Measurements from ENCODE around the gene MCOLN2.
"Not testable (repeated sequence)": the region's sequence is repeated elsewhere in the genome, so short reads cannot be mapped to it uniquely, and the experiment has no call there.

MCOLN2 gene

DNA sequence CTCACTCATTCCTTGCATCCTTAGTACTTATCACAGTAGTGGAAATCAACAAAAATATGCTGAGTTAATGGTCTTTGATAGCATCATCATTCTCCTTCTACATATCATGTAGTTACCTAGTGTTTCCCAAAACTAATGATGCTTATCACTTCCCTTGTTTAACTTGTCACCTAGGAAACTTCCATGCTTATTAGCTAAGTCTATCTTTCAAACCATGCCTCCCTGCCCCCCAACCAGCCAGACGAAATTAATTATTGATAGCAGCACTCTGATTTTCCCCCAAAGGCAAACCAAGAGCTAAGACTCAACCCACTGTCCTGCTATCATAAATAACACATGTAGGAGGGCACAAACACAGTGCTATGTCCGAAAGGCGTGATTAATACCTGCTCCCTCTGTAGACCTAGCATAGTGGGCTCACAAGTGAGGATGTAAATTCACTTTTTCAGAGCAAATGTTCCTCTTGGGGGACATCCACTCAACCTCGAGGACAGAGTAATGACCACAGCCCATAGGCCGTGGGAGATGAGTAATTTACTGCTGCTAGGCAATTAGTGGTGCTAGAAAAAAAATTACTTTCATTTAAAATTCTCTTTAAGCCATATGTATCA lies 78.1 kb downstream of the MCOLN2 start:
- H3K36me3 Mint-ChIP-seq (ENCODE audit: low read depth), result no peaks in the 10 kb centered on the region
- H3K27ac Mint-ChIP-seq, result no peak overlapping the region

DNA sequence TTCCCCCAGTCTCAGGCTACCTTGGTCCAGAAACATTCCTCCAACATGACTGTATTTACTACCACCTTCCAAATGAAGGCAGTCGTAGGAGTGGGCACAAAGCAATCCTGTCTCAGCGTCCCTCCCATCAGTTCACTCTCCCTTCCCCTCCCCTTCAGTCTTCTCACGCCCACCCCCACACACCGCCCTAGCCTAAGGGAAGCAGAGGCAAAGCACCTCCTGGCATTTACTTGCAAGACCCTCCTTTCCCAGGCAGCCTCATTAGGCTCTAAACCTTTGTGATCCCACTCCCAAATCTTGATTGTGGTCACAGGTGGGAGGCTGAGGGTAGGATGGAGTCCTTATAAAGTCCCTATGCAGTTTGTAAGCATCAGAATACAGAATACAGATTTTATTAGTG lies 80.0 kb downstream of the MCOLN2 start:
- H3K36me3 Mint-ChIP-seq (ENCODE audit: low read depth), result no peaks in the 10 kb centered on the region
- H3K4me3 Mint-ChIP-seq, result no peak overlapping the region
- H3K27me3 Mint-ChIP-seq, result no peaks in the 10 kb centered on the region
- H3K4me1 Mint-ChIP-seq (ENCODE audit: low read depth), result peaks cover 2% of the 10 kb centered on the region
- DNase-seq, result no peak
- no peak overlapping the region for H3K27ac Mint-ChIP-seq
- H3K9me3 Mint-ChIP-seq, result no peaks in the 10 kb centered on the region

More for the DNA sequence above, 78.1 kb downstream of the MCOLN2 start:
- Mint-ChIP-seq H3K27me3 (no peaks in the 10 kb centered on the region), H3K9me3 (no peaks in the 10 kb centered on the region), H3K4me1 (ENCODE audit: low read depth) (peaks cover 2% of the 10 kb centered on the region), H3K4me3 (no peak overlapping the region)
- DNase-seq, result no peak

DNA sequence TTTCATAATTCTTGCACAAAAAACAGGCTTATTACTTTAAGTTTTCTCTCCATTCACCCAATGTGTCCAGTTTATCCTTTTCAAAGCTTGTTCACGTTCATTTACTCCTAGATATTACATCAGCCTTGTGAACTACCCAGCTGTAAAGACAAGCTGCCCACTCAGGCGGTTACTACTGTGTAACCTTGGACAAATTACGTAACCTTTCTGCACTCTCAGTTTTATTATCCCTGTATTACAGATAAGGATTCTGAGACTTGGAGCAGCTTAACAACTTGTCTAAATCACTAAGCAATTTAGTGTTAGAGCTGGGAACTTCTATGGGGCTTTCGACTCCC lies 83.4 kb downstream of the MCOLN2 start:
- DNase-seq, result no peak
- H3K4me3 Mint-ChIP-seq, result no peak overlapping the region
- H3K4me1 Mint-ChIP-seq (ENCODE audit: low read depth), result peaks cover 2% of the 10 kb centered on the region
- no peaks in the 10 kb centered on the region for H3K27me3 Mint-ChIP-seq
- no peaks in the 10 kb centered on the region for H3K9me3 Mint-ChIP-seq
- no peaks in the 10 kb centered on the region for H3K36me3 Mint-ChIP-seq (ENCODE audit: low read depth)
- no peak overlapping the region for H3K27ac Mint-ChIP-seq

DNA sequence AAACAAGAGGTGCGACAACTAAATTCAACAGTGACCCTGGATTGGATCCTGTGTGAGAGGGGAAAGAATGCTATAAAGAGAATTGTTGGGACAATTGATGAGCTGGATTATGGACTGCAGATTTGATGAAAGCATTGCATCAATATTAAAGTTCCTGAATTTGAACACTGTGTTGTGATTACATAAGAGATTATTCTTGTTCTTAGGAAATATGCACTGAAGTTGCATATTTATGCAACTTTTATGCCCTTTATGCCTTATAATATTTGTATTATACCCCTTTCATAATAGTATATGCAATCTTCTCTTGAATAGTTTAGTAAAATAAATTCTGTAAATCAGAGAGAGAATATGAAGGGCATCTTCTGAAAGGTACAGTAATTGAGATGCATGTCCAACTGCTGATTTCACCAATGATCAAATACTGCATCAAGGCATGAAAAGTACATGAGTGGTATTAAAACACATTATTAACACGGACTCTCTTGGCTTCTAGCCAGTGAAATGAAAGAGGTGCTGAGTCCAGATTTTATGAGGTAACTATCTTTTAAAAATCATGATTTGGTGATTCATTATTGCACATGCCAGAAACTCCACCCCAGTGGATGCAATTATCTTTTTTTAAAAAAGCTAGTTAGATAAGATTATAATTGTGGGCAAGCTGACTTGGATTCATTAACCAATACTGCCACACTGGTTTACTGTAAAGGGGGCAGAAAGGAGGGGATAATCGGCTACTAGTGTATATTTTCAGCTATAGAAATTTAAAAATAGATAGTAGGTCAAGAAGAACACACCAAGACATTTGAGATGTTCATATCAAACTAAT lies 84.0 kb downstream of the MCOLN2 start:
- Mint-ChIP-seq H3K36me3 (ENCODE audit: low read depth) (no peaks in the 10 kb centered on the region), H3K27me3 (no peaks in the 10 kb centered on the region), H3K4me1 (ENCODE audit: low read depth) (peaks cover 2% of the 10 kb centered on the region), H3K9me3 (no peaks in the 10 kb centered on the region), H3K27ac (no peak overlapping the region), H3K4me3 (no peak overlapping the region)
- DNase-seq, result no peak

DNA sequence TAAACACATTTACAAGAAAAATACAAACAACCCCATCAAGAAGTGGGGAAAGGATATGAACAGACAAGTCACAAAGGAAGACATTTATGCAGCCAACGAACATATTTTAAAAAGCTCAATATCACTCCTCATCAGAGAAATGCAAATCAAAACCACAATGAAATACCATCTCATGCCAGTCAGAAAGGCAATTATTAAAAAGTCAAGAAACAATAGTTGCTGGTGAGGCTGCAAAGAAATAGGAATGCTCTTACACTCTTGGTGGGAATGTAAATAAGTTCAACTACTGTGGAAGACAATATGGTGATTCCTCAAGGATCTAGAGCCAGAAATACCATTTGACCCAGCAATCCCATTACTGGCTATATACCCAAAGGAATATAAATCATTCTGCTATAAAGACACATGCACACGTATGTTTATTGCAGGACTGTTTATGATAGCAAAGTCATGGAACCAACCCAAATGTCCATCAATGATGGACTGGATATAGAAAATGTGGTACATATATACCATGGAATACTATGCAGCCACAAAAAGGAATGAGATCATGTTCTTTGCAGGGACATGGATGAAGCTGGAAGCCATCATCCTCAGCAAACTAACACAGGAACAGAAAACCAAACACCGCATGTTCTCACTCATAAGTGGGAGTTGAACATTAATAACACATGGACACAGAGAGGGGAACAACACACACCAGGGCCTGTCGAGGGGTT lies 88.0 kb downstream of the MCOLN2 start:
- not testable (repeated sequence) for H3K4me1 Mint-ChIP-seq (ENCODE audit: low read depth); H3K4me3 Mint-ChIP-seq; H3K9me3 Mint-ChIP-seq; H3K27me3 Mint-ChIP-seq; H3K36me3 Mint-ChIP-seq (ENCODE audit: low read depth); DNase-seq; H3K27ac Mint-ChIP-seq

DNA sequence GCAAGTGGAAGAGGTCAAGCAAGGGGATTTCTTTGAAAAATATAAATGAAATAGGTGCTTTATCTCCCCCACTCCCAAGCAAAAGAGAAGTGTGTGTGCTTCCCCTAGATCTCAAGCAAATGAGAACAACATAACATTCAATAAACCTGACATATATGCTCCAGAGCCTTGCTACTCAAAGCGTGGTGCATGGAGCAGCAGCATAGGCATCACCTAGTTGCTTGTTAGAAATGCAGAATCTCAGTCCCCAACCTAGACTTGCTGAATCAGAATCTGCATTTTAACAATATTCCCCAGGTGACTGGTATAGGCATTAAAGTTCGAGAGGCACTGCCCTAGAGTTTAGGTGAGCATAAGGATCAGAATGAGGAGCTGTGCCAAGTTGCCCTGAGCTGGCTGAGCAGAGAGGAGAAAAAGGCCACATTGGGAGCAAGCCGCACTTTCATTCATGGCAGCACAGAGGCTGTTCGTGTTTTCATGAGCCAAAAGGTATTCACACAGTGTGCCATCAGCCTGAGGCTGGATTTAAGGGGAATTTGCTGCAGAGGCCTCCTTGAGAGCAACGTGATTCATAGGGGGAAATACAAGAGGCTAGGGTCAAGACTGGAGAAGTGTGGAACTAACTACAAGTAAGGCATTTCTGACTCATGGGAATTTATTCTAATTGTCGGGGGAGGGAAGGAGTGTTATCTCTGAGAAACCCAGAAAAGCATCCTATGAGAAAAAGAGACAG lies 89.7 kb downstream of the MCOLN2 start:
- peaks cover 5% of the 10 kb centered on the region for H3K4me1 Mint-ChIP-seq (ENCODE audit: low read depth)

DNA sequence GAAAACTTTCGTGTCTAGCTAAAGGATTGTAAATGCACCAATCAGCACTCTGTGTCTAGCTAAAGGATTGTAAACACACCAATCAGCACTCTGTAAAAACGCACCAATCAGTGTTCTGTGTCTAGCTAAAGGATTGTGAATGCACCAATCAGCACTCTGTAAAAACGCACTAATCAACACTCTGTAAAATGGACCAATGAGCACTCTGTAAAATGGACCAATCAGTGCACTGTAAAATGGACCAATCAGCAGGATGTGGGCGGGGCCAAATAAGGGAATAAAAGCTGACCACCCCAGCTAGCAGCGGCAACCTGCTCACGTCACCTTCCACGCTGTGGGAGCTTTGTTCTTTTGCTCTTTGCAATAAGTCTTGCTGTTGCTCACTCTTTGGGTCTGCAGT lies 94.2 kb downstream of the MCOLN2 start:
- not testable (repeated sequence) for DNase-seq; H3K36me3 Mint-ChIP-seq (ENCODE audit: low read depth); H3K27ac Mint-ChIP-seq; H3K4me3 Mint-ChIP-seq; H3K27me3 Mint-ChIP-seq; H3K4me1 Mint-ChIP-seq (ENCODE audit: low read depth); H3K9me3 Mint-ChIP-seq

More for the DNA sequence above, 89.7 kb downstream of the MCOLN2 start:
- no peak for DNase-seq
- H3K27ac Mint-ChIP-seq, result no peak overlapping the region
- H3K4me3 Mint-ChIP-seq, result no peak overlapping the region
- H3K36me3 Mint-ChIP-seq (ENCODE audit: low read depth), result no peaks in the 10 kb centered on the region
- peaks cover under 1% of the 10 kb centered on the region for H3K9me3 Mint-ChIP-seq
- H3K27me3 Mint-ChIP-seq, result no peaks in the 10 kb centered on the region

DNA sequence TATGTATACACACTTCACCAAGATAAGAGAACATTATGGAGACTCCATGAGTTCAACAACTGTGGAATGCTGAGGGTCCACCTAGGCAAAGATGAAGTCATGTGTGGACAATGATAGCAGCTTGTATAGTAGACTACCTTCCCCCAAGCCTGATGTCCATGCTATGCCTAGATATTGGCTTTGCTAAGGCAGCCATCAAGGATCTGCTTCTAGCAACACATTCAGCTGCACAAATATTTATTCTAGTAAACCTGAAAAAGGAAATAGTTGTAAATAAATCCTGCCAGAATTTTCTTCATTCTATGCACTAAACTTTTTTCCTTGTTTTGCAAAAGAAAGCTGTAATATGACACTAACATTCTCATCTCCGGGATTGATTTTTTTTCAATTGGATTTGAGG lies 96.9 kb downstream of the MCOLN2 start:
- DNase-seq, result no peak
- peaks cover 8% of the 10 kb centered on the region for H3K27me3 Mint-ChIP-seq
- H3K27ac Mint-ChIP-seq, result no peak overlapping the region
- H3K4me1 Mint-ChIP-seq (ENCODE audit: low read depth), result no peaks in the 10 kb centered on the region
- no peak overlapping the region for H3K4me3 Mint-ChIP-seq
- peaks cover 3% of the 10 kb centered on the region for H3K9me3 Mint-ChIP-seq
- H3K36me3 Mint-ChIP-seq (ENCODE audit: low read depth), result no peaks in the 10 kb centered on the region

DNA sequence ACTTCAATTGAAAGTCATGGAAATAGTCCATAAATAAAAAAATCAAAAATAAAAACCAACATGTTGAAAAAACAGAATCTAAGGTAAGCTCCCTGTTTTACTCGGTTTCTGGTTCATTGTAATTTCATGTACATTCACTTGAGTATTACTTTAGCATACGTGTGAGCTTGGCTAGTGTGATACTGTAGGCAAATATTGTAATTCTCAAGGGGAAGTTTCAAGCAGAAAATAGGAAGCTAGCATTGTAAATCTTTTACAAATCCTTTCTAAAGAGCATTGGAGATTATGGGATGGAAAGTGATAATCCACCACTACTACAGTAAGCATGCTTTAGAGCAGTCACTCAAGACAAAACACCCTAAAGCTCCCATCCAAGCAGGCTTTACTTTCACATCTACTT lies 100.6 kb downstream of the MCOLN2 start:
- Mint-ChIP-seq H3K4me3 (no peak overlapping the region), H3K9me3 (no peaks in the 10 kb centered on the region), H3K27me3 (peaks cover 37% of the 10 kb centered on the region), H3K36me3 (ENCODE audit: low read depth) (no peaks in the 10 kb centered on the region), H3K27ac (no peak overlapping the region), H3K4me1 (ENCODE audit: low read depth) (peaks cover 13% of the 10 kb centered on the region)
- no peak for DNase-seq

DNA sequence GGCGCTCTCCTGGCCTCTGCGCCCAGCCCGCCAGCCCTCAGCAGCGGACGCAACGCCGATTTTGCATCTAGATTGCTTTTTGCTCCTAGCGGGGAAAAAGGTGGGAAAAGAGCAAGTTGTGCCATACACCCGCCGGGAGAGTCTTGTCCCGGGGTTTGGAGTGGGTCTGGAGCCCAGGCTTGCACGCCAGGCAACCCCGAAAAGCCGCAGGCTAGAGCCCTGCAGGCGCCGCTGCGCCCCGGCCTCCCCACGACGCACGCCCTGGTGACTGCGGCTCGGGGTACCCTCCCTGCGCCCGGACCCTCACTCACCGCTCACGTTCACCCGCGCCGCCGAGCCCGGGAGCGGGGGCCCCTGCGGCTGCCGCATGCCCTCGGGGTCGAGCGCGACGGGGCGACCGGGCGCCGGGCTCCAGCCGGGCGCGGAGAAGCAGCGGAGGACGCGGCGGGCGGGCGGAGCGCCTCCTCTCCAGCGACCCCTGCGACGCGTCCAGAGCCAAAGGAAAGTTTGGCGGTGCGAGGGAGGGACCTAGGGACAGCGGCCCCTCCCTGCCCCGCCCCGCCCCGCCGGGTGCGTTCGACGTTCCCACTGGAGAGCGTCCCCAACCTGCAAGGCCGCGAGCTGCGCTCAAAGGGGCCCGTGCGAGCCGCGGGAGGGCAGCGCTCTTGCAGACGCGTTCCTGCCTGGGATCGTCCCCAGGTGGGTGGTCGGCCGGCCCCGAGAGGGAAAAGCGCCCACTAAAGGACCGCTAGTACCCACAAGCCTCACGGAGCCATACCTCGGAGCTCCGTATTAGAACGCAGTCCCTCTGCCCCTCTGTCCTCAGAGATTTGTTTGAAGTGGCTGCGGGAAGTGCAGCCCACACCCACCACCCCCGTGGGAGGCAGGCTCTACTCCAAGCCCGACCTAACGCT lies 104.0 kb downstream of the MCOLN2 start, which contains the start of gene LPAR3:
Gene LPAR3 (minus strand): TSS at position 502 of the 914 bp plus-strand sequence. CDS start 27,086 bp downstream, outside the sequence.
- Mint-ChIP-seq H3K4me3 (peak within 1 kb of the TSS; percentile 71), H3K9me3 (no peaks in the 10 kb centered on the region), H3K27ac (no peak within 1 kb of the TSS), H3K36me3 (ENCODE audit: low read depth) (no peaks in the 10 kb centered on the region), H3K27me3 (peaks cover 37% of the 10 kb centered on the region), H3K4me1 (ENCODE audit: low read depth) (peaks cover 25% of the 10 kb centered on the region)
- DNase-seq, result peak; percentile 58

DNA sequence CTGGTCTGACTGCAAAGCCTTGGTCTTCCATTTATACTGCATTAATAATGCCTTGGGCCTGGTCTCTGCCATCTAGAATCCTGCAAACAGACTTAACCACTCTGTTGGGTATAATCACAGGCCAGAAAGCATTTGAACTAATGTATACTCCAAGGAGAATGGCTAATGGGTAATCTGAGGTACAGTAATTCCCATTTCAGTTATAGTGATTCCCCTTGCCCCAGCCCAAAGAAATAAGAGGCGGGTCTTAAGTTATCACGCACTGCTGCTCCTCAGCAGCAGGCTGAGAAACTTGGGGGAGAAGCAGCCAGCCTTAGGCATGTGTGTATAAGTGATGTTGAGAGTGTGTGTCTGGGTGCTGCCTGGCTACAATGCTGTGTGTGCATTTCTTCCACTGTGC lies 106.3 kb downstream of the MCOLN2 start:
- Mint-ChIP-seq H3K27ac (no peak overlapping the region), H3K4me1 (ENCODE audit: low read depth) (peaks cover 25% of the 10 kb centered on the region), H3K27me3 (peaks cover 34% of the 10 kb centered on the region), H3K36me3 (ENCODE audit: low read depth) (no peaks in the 10 kb centered on the region), H3K4me3 (no peak overlapping the region), H3K9me3 (no peaks in the 10 kb centered on the region)
- DNase-seq, result no peak

DNA sequence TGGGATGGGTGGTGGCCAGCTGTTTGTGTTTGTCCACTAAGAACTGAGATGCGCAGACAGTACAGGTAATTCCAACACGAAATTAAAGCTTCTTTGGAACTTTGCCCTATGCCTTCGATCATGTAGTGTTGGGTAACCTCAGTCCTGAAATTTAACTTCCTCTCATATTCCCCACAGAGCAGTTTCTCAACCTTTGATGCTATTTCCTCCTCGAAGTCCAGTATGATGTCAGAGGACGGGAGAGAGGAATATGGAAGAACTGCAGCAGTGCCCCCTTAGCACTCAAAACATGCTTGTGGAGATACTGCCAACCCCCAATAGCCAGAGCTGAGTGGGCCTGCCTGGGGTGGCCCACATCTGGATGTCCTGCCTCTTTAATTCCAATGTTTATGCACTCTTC lies 107.5 kb downstream of the MCOLN2 start:
- H3K4me3 Mint-ChIP-seq, result no peak overlapping the region
- no peaks in the 10 kb centered on the region for H3K36me3 Mint-ChIP-seq (ENCODE audit: low read depth)
- H3K9me3 Mint-ChIP-seq, result no peaks in the 10 kb centered on the region
- DNase-seq, result no peak
- H3K27ac Mint-ChIP-seq, result no peak overlapping the region
- H3K4me1 Mint-ChIP-seq (ENCODE audit: low read depth), result peaks cover 25% of the 10 kb centered on the region
- H3K27me3 Mint-ChIP-seq, result peaks cover 23% of the 10 kb centered on the region

DNA sequence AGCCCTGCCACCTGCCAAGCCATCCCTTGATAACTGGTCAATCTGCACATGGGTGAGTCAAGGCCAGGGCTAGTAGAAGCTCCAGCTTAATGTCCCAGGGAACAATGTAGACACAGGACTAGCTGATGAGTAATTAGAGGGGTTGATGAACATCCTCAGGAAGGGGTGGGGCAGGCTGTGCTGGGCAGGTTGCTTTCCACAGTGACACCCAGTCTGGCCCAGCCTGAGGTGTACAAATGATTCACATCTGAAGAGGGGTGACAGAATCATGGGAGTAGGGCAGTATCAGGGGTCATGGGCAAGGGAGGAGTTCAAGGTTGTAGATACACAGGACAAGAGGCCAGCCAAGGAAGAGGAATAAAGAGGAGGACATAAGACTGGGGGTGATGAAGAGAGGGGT lies 108.2 kb downstream of the MCOLN2 start:
- Mint-ChIP-seq H3K27me3 (peaks cover 16% of the 10 kb centered on the region), H3K4me1 (ENCODE audit: low read depth) (peaks cover 22% of the 10 kb centered on the region), H3K4me3 (no peak overlapping the region), H3K27ac (no peak overlapping the region), H3K36me3 (ENCODE audit: low read depth) (no peaks in the 10 kb centered on the region), H3K9me3 (no peaks in the 10 kb centered on the region)
- no peak for DNase-seq
